Measurements from ENCODE around the gene SLC10A7. TPM values are rescaled to one million over a fixed set of nuclear protein-coding genes. Genes with fewer than 3 reads are reported as not detected.

Gene SLC10A7
- total and polyA plus RNA-seq, 12 donors: 1.3 to 6.6 (median 4.4) TPM

GRCh38 chr4:146283758-146284651, 237.7 kb downstream of the SLC10A7 start:
- WGBS, 2 donors: 43 to 60% methylated on average over 3 of the region's 3 CpGs
- ATAC-seq: peak in 6 of 8 donors; percentile 17 to 69 (median 36)
- peak in 1 of 2 donors; percentile 8 for DNase-seq

GRCh38 chr4:146282657-146283056, 239.1 kb downstream of the SLC10A7 start:
- intact Hi-C loops (cut with DNase I): no loop called here
- ATAC-seq (peak in 1 of 8 donors; percentile 66), DNase-seq (no peak)
- Histone ChIP-seq H3K27ac (peak overlapping the region in 1 of 10 donors; percentile 79), H3K9me3 (no peaks in the 10 kb centered on the region), H3K27me3 (no peaks in the 10 kb centered on the region), H3K4me3 (no peak overlapping the region), H3K4me1 (peaks cover 0 to 47% (median 31%) of the 10 kb centered on the region in 9 donors), H3K36me3 (no peaks in the 10 kb centered on the region)
- TF ChIP-seq CTCF (IDR thresholded peaks at IDR 0.05): no peak

More at GRCh38 chr4:146283758-146284651, 237.7 kb downstream of the SLC10A7 start:
- H3K9me3 ChIP-seq: no peaks in the 10 kb centered on the region
- intact Hi-C loops (cut with DNase I): no loop called here
- H3K27ac ChIP-seq: peak overlapping the region in 5 of 10 donors; percentile 45 to 79 (median 56)
- H3K27me3 ChIP-seq: no peaks in the 10 kb centered on the region
- peaks cover 0 to 5% (median 0%) of the 10 kb centered on the region in 9 donors for H3K36me3 ChIP-seq
- TF ChIP-seq CTCF (IDR thresholded peaks at IDR 0.05): no peak
- H3K4me1 ChIP-seq: peaks cover 0 to 43% (median 26%) of the 10 kb centered on the region in 9 donors
- no peak overlapping the region for H3K4me3 ChIP-seq

DNA sequence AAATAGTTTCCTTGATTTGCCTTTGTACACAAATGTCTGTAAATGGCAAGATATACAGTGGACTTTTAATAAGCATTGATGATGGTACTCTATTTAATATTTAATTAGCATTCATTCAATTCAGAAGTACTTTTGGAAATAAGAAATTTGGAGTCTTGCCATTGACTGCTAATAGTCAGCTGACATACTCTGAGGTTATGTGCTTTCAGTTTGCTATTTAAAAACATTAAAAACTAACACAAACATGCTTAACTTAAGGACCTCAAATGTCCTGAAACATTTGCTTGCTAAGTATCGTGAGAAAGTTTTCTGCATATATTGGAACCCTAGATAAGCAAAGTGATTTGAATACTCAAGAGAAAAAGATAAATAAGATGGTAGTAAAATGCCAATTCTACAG, 242.8 kb downstream of the SLC10A7 start:
- no peak for TF ChIP-seq CTCF (IDR thresholded peaks at IDR 0.05)
- no peak overlapping the region for H3K4me3 ChIP-seq
- no peak overlapping the region for H3K27ac ChIP-seq
- intact Hi-C loops (cut with DNase I): no loop called here
- H3K27me3 ChIP-seq: no peaks in the 10 kb centered on the region
- 53 to 59% methylated on average over 1 of the region's 1 CpG for WGBS, 2 donors
- no peak for ATAC-seq
- H3K4me1 ChIP-seq: peaks cover 0 to 33% (median 22%) of the 10 kb centered on the region in 9 donors
- no peaks in the 10 kb centered on the region for H3K9me3 ChIP-seq
- no peak for DNase-seq
- no peaks in the 10 kb centered on the region for H3K36me3 ChIP-seq

GRCh38 chr4:146275370-146275769, 246.4 kb downstream of the SLC10A7 start:
- no peak overlapping the region for H3K4me3 ChIP-seq
- H3K27me3 ChIP-seq: no peaks in the 10 kb centered on the region
- H3K9me3 ChIP-seq: no peaks in the 10 kb centered on the region
- peak in 1 of 8 donors; percentile 53 for ATAC-seq
- intact Hi-C loops (cut with DNase I): no loop called here
- H3K27ac ChIP-seq: no peak overlapping the region
- TF ChIP-seq CTCF (IDR thresholded peaks at IDR 0.05): no peak
- no peak for DNase-seq
- H3K36me3 ChIP-seq: no peaks in the 10 kb centered on the region
- peaks cover 0 to 15% (median 12%) of the 10 kb centered on the region in 9 donors for H3K4me1 ChIP-seq
